ENCODE results near the gene NTSR2.

Gene NTSR2, protein sequence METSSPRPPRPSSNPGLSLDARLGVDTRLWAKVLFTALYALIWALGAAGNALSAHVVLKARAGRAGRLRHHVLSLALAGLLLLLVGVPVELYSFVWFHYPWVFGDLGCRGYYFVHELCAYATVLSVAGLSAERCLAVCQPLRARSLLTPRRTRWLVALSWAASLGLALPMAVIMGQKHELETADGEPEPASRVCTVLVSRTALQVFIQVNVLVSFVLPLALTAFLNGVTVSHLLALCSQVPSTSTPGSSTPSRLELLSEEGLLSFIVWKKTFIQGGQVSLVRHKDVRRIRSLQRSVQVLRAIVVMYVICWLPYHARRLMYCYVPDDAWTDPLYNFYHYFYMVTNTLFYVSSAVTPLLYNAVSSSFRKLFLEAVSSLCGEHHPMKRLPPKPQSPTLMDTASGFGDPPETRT

DNA sequence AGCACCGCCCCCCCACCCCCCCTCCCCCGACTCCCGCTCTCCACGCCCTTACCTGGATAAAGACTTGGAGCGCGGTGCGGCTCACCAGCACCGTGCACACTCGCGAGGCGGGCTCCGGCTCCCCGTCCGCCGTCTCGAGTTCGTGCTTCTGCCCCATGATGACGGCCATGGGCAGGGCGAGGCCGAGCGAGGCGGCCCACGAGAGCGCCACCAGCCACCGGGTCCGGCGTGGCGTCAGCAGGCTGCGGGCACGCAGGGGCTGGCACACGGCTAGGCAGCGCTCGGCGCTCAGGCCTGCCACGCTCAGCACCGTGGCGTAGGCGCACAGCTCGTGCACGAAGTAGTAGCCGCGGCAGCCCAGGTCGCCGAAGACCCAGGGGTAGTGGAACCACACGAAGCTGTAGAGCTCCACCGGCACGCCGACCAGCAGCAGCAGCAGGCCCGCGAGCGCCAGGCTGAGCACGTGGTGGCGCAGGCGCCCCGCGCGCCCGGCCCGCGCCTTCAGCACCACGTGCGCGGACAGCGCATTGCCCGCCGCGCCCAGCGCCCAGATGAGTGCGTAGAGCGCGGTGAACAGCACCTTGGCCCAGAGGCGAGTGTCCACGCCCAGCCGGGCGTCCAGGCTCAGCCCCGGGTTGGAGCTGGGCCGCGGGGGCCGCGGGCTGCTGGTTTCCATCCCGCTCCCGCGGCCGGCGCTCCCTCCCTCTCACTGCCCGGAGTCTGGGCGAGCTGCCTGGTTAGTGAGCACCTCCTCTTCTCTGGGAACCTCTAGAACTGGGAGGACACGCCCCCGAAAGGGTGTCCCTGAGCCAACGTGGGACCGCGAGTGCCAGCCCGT lies at the start of gene NTSR2:
Gene NTSR2 (minus strand): TSS at position 742 of the 838 bp plus-strand sequence. CDS start 66 bp downstream, at position 676.
- no peak for DNase-seq (ENCODE audit: low read depth in 2 of 2)

DNA sequence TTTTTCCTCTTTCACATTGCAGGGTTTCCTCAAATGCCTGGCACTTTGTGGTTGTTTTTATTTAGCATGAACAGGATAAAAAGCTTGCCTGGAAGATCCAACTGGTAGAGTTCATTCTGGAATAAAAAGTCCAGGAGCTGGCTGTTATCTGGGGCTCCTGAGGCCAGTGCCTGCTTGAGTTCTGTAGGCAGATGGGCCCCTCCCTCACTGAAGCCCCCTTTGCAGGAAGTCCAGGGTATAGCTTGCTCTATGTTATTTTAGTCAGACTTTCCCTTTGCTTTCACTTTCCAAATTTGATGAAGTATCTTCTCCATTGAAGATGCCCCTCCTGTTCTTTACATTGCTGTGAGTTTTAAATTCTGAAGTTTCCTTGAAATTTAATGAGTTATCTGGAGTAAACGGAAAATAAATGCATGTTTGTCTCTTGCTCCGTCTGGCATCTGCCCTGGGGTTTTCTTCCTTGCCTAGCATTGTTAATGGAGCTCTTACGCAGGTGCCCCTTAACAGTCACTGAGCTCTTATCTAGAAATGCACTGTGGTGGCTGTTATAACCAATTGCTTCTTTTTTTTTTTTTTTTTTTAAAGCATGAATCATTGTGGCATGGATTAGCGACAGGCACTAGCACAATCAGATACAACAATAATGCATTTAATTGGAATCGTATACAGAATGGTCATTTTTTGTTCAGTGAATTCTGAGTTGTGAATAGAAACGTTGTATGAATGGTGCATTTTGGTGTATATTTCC lies 49.4 kb upstream of the NTSR2 start:
- no peak for DNase-seq (ENCODE audit: low read depth in 2 of 2)

DNA sequence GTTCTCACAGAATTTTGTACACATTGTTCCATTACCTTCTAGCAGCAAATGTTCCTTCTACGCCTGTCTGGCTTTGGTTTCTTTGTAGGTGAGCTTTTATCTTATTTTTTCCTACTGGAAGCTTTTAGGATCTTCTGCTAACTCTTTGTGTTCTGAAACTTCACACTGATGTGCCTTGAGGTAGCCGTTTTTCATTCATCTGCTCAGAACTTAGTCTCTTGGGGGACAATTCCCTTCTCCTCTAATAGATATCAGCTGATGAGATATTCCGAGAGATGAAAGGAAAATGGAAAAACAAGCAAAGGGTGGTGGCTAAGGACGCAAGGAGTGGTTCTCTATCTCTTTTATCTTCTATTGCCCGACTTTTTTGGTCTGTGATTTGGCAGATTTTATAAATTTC lies 48.6 kb upstream of the NTSR2 start:
- no peak for DNase-seq (ENCODE audit: low read depth in 2 of 2)

DNA sequence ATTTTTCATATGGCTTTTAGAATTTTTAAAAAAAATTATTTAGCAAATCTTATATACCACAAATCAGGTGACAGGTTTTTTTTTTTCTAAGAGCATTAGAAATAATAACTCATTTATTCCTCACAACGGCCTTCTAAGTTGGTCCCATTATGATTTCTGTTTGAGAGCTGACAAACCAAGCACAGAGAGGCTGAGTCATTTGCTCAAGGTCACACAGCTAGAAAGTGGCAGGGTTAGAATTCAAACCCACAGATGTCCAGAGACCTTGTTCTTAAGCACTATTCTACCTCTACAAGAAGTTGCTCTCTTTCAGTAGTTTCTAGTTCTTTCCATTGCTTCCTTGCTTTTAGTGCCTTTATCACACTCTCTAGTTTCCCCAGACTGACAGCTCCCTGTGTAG lies 47.6 kb upstream of the NTSR2 start:
- no peak for DNase-seq (ENCODE audit: low read depth in 2 of 2)

DNA sequence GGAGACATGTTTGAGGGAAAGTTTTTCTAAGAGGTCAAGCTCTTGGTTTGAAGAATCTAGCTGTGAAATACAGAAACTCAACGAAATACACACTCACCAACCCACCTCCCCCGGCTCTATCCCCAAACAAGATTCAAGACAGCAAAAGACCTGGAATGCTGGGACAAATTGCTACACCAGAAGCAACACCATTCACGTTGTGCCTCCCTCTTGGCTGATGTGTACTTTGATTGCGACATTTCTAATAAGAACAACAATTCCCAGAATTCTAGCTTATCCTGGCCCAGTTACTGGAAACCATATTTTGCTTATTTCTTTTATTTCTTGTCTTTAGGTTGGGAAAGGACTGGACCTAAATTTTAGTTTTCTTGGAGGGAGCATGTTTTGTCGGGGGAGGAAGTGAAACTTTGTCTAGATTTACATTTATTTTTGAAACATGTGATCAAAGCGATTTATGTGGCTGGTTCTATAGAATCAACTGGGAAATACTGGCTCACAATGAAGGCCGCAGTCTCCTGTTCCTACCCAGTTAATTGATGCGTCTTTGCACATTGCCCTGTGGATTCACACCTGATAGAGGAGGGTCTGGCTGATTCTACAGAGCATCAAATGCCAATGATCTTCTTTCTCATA lies 46.8 kb upstream of the NTSR2 start:
- no peak for DNase-seq (ENCODE audit: low read depth in 2 of 2)

DNA sequence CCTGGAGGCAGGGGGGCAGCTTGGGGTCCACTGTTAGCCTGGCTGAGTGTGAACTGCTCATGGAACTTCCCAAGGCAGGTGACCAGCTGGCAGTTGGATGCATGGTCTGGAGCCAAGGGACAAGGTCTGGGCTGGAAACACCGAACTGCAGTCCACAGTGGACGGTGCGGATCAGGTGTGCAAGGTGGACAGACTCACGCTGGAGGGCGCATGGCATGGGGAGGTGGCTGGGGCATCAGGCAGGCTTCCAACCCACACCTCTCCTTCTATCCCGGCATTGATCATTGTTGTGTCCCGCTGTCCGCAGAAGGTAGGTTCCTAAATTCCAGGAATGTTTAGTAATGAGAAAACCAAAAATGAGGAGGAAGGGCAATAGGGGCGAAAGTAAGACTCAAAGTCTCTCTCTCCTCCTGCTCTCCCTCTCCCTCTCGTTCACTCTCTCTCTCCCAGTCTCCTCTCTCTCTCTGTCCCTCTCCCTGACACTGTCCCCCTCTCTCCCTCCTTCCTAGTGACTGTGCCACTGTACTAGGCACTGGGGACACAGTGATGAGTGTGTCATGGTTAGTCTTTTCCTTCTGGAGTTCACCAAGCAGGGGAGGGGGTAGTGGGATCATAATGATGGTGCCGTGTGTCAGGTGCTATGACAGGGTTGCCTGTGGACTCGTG lies 46.1 kb upstream of the NTSR2 start:
- no peak for DNase-seq (ENCODE audit: low read depth in 2 of 2)

DNA sequence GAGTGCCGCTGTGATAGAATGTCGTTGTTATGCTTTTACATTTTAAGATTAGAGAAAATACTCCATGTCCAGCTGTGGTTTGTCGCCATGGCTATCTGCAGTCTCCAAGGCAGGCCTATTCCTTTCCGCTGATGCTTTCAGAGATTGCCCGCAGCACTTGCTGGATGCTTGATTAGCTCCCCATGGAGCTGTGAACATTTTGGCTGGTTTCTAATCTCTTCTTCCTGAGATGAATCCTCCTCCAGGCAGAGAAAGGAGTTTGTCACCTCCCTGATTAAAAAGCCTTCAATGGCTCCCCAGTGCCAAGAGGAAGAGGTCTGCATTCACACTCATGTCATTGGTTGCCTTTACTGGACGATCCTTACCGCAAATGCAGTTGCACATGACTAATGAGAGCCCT lies 43.8 kb upstream of the NTSR2 start:
- no peak for DNase-seq (ENCODE audit: low read depth in 2 of 2)

DNA sequence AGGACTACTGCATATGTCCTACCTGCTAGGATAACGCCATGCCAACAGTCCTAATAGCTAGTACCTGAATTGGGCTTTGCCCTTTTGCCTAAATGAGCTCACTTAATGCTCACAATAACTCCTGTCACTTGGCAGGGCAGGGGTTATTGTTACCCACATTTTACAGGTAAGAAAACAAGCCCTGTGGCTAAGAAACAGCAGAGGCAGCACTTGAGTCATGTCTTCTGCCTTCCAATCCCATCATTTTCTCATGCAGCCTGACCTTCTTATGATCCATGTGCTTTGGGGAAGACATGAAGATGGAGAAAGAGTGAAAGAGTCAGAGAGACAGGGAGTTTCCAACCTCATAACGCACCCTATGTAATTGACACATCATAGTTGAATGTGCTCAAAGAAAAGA lies 42.9 kb upstream of the NTSR2 start:
- no peak for DNase-seq (ENCODE audit: low read depth in 2 of 2)

DNA sequence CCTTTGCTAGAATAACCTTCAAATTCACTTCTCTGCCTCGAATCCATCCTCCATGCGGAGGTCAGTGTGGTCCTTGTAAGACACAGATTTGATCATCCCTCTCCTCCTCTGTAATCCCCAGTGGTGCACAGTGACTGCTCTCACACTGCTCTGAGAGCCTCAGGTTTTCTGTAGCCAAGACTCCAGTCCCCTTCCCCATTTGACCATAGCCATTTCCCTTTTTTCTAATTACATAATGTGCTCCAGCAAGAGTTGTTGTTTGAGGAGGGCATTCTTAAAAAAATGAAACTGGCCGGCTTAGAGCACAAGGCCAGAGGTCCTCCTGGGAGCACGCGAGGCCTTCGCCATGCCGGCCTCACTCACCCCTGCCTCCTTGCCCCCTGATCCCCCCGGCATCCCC lies 41.8 kb upstream of the NTSR2 start:
- DNase-seq (ENCODE audit: low read depth in 2 of 2) = no peak

DNA sequence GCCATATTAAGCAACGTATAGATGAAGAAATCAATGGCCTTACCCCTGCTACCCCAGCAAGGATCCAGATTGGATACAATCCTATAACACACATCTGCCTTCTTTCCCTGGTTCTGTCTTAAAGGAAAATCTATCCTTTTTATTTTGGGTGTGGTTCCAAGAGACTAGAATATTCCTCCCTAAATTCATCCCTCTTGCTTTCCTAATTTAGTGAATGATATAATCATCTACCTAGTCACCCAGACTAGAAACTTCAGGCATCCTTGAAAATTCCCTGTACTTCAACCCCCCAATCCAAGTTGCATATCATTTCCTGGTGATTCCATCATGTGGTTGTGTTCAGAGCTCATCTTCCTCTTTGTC lies 41.3 kb upstream of the NTSR2 start:
- no peak for DNase-seq (ENCODE audit: low read depth in 2 of 2)

DNA sequence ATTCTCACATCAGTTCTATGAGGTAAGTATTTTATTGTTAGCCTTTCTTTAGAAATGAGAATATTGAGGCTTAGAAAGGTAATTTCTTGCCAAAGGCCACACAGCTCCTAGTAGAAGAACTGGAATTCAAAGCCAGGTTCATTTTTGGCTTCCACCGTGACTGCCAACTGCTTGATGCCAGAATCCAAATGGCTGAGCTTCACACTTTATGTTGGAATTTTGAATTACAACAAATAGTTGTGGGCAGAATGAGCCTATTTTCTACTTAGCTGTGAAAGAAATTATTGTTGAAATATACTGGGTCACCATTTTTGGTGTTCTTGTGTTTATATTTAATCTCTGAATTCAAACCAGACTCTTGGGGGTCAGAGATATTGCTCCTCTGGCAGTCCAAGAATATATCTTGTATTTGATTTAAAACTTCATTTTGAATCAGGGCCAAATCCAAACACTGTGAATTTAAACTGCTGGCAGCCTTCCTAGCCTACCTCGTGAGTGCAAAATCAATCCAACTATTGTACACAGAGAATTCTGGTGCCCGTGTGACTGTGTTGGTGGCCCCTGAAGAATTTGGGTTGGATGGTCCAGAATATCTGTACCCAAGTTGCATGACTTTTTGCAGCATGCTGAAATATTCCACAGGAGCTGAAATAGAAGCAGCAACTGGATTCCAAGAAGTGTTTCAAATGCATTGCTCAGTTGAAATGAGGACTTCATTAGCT lies 40.8 kb upstream of the NTSR2 start:
- DNase-seq (ENCODE audit: low read depth in 2 of 2) = no peak

DNA sequence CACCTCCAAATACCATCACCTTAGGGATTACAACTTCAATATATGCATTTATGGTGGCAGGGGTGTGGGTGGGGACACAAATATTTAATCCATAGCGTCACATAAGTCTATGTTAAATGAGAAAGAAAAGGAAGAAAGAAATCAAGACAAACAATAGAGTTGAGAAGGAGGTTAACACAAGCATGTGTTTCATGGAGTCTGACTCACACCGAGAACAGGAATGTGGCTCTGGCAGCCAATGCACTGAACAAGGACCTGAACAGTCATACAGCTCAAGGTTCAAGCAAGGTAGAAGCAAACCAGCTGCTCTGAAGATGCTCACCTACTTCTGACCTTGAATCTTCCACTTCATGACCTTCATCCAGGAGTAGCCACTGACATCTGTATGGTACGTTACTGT lies 40.2 kb upstream of the NTSR2 start:
- no peak for DNase-seq (ENCODE audit: low read depth in 2 of 2)

DNA sequence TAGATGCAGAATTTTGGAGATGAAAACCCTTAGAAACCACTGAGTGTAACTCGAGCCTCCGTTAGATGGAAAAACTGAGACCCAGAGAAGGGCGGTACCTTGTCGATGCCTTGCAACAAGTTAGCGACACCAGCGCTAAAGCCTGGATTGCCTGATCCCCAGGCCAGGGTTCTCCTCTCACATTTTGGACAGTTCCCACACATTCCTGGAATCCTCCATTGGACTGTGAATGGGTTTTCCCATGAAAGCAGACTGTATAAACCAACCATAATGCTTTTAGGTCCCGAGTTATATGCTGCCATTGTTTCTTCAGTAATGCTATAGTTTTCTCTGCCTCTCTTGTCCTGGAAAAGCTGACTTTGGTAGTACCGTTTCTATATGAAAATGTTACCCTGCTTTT lies 39.3 kb upstream of the NTSR2 start:
- no peak for DNase-seq (ENCODE audit: low read depth in 2 of 2)

DNA sequence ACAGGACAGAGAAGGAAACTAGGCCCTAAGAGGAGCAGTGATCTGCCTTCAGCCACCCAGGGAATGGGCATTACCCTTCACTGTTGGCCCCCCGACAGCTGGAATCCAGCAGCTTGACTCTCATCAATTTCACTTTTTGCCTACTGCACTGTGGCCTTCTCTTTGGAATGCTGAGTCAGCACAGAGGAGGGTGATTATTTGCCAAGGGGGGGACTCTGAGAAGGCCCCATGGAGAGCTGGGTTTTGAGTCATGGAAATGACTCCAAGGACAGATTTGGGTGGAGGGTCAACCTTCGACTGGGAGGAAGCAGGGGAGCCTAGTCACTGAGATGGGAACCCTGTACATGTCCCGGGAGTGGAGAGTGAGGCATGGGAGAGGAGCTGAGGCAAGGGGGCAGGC lies 38.1 kb upstream of the NTSR2 start:
- no peak for DNase-seq (ENCODE audit: low read depth in 2 of 2)

DNA sequence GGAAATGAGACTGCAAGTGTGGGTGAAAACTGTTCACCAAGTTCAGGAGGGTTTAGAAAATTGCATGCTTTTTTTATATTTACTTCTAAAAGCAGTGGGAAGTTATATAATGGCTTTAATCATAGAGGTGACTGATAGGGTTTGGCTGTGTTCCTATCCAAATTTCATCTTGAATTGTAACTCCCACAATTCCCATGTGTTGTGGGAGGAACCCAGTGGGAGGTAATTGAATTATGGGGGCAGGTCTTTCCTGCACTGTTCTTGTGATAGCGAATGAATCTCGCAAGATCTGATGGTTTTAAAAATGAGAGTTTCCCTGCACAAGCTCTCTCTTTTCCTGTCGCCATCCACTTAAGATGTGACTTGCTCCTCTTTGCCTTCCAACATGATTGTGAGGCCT lies 35.7 kb upstream of the NTSR2 start:
- DNase-seq (ENCODE audit: low read depth in 2 of 2) = no peak

DNA sequence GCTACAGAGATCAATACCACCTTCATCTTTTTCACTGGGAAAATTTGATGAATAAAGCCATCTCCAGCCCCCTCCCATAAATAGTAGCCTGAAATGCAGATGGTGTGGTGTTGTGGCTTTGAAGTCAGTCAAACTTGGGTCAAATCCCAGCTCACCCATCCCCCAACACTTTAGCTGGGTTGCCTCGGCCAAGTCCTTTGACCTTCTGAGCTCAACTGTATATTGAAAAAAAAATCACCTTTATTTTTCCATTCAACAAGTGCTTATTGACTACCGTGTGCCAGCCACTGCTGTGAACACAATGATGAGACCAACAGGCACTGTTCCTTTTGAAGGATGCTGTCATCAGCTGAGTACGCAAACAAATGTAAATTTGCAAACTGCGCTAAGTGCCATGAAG lies 35.1 kb upstream of the NTSR2 start:
- DNase-seq (ENCODE audit: low read depth in 2 of 2) = no peak

DNA sequence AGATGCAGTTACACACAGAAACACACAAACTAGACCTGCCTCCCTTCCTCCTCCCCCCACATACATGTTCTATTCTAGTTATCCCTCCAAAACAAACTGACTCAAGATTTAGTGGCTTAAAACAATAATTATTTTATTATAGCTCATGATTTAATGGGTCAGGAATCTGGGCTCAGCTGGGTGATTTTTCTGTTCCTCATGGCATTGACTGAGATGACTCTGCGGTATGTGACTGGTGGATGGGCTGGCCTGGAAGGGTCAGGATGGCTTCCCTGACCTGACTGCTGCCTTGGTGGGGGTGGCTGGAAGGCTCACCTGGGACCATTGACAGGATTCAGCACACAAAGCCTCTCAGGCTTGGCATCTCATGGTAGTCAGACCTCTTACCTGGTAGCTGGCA lies 33.7 kb upstream of the NTSR2 start:
- no peak for DNase-seq (ENCODE audit: low read depth in 2 of 2)

DNA sequence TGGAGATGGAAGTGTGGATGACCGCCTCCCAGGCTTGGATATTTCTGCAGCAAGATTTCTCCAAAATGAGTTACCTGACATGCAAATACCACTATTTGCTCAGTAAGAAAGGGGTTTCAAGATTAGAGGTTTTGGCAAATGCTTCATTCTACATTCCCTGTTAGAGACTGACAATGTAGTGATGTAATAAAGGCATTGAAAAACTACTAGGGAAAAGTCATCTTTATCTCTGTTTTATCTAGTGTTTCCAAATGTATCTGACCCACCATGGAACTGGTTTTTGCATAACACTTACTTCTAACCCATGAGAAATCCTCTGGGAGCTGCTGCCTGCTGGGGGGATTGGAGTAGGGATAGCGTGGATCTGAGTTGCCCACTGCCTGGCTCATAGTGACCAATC lies 33.0 kb upstream of the NTSR2 start:
- no peak for DNase-seq (ENCODE audit: low read depth in 2 of 2)

DNA sequence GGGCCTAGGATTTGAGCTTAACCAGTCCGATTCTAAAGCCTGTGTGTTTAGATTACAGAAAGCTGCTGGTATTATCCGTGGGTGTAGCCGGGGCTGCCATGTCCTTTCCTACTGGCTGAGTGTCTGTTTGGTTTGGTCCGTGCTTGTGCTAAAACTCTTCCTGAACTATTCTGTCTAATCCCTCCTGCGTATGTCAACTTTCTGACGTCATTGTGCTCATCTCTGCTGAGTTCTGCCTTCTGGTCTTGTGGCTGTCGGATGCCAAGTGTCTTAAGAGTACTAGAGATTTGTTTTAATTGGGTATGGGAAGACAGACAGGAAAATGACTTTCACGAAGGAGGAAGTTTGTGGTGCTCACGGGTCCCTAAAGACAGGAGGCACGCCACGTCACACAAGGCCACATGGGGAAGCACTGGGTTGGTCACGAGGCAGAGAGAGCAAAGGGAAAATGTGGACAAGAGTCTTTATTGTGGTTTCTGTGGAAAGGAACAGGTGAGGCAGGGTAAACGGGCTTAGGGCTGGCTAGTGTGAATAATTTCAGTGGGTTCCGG lies 31.8 kb upstream of the NTSR2 start:
- no peak for DNase-seq (ENCODE audit: low read depth in 2 of 2)

DNA sequence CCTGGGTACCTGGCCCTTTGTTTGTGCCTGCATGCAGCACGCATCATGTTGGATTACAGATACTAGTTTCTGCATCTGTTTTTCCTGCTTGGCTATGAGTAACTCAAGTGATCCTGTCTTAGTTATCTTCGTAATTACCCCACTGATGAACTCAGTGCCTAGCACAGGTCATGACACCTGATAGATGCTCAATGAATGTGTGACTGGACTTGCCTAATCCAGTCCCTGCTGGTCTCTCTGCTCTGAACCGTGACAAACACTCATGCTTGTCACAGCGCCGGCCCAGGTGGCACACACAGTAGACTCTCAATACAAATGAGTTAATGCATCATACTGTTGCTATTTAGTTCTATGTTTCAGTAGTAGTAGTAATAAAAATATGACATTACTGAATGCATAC lies 31.2 kb upstream of the NTSR2 start:
- no peak for DNase-seq (ENCODE audit: low read depth in 2 of 2)

Data from stimulated activated CD8-positive, alpha-beta memory T cell treated with anti-CD3 and anti-CD28 coated beads, Interleukin-7, amount 100 ng/mL, for 1 hour (primary cell).